Measurements from ENCODE around the gene SERPINB2. TPM values are rescaled to one million over a fixed set of nuclear protein-coding genes. Genes with fewer than 3 reads are reported as not detected.
"Not testable (repeated sequence)": the region's sequence is repeated elsewhere in the genome, so short reads cannot be mapped to it uniquely, and the experiment has no call there.

SERPINB2 gene
- total RNA-seq, 1 donor from 2014 or later, result not detected

DNA sequence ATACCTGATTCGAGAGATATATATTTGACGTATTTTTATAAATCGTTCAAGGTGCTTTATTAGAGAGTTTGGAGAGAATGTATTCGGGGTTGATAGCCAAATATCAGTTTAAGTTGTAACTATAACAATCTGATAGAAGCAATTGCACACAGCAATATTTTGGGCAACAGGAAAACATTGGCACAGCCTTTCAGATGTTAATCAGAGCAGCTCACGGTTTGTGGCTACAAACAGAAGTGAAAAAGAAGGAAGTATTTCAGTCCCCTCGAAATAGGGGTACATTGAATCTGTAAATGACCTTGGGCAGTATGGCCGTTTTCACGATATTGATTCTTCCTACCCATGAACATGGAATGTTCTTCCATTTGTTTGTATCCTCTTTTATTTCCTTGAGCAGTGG, 40.8 kb downstream of the SERPINB2 start:
- Mint-ChIP-seq H3K4me1 (ENCODE audit: low read depth, unreplicated experiment) (no peaks in the 10 kb centered on the region), H3K27me3 (ENCODE audit: unreplicated experiment) (no peaks in the 10 kb centered on the region), H3K27ac (ENCODE audit: unreplicated experiment) (no peak overlapping the region), H3K36me3 (ENCODE audit: unreplicated experiment) (no peaks in the 10 kb centered on the region), H3K4me3 (ENCODE audit: unreplicated experiment) (no peak overlapping the region), H3K9me3 (ENCODE audit: unreplicated experiment) (no peaks in the 10 kb centered on the region)
- no peak for DNase-seq
- no peak for TF ChIP-seq CTCF (IDR thresholded peaks at IDR 0.05; ENCODE audit: partially characterized antibody, unreplicated experiment)

DNA sequence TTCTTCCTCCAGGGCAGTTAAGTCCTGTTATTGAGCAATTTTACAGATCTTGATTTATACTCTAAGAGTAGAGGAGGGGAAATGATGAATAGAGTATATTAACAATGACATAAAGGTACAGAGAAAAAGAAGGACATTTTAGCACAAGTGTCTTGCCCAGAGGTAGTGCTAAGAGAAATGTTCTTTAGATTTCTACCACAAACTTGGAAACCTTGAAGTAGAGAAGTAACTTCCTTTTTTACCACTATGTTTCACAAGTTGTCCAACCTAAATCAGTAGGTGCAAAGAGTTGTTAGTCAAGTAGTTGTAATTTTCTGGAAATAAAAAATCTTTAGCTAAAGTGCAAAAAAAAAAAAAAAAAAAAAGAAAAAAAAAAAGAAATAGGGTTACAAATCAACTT, 41.9 kb downstream of the SERPINB2 start:
- not testable (repeated sequence) for H3K27ac Mint-ChIP-seq (ENCODE audit: unreplicated experiment); H3K4me3 Mint-ChIP-seq (ENCODE audit: unreplicated experiment); H3K4me1 Mint-ChIP-seq (ENCODE audit: low read depth, unreplicated experiment); H3K9me3 Mint-ChIP-seq (ENCODE audit: unreplicated experiment); H3K27me3 Mint-ChIP-seq (ENCODE audit: unreplicated experiment); DNase-seq; H3K36me3 Mint-ChIP-seq (ENCODE audit: unreplicated experiment)

DNA sequence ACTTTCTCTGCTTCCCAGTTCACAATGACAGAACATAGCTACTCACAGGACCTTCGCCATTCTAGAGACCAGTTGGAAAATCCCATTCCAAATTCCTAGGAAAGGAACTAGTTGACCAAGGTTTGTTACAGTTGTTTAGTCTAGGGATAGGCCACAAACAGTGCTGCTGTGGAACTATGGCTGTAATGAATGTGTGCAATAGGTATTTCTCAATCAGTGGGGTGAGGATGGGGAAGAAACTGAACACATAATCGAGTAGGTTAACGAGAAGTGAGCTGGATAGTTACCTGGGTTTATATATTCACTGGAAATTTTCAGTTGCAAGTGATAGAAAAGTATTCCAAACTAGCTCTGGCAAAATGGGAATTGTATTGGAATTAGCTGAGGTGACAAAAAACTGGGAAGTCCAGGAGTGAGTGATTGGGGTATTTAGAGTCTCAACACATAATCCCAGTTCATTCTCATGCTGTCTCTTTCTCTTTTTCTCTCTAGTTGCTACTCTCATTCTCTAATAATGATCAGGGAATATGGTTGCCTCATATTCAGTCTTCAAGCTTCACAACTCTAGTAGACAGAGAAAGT, 43.4 kb downstream of the SERPINB2 start:
- Mint-ChIP-seq H3K27me3 (ENCODE audit: unreplicated experiment) (no peaks in the 10 kb centered on the region), H3K4me1 (ENCODE audit: low read depth, unreplicated experiment) (no peaks in the 10 kb centered on the region), H3K4me3 (ENCODE audit: unreplicated experiment) (no peak overlapping the region), H3K27ac (ENCODE audit: unreplicated experiment) (no peak overlapping the region), H3K9me3 (ENCODE audit: unreplicated experiment) (no peaks in the 10 kb centered on the region), H3K36me3 (ENCODE audit: unreplicated experiment) (no peaks in the 10 kb centered on the region)
- DNase-seq, result no peak
- TF ChIP-seq CTCF (IDR thresholded peaks at IDR 0.05; ENCODE audit: partially characterized antibody, unreplicated experiment), result no peak

- H3K4me1 Mint-ChIP-seq (ENCODE audit: low read depth, unreplicated experiment), result no peaks in the 10 kb centered on the region
- no peaks in the 10 kb centered on the region for H3K9me3 Mint-ChIP-seq (ENCODE audit: unreplicated experiment)
- peak; percentile 88 for DNase-seq
- no peaks in the 10 kb centered on the region for H3K36me3 Mint-ChIP-seq (ENCODE audit: unreplicated experiment)
- H3K4me3 Mint-ChIP-seq (ENCODE audit: unreplicated experiment), result peak overlapping the region; percentile 88
- H3K27ac Mint-ChIP-seq (ENCODE audit: unreplicated experiment), result no peak overlapping the region
- peak; percentile 50 for TF ChIP-seq CTCF (IDR thresholded peaks at IDR 0.05; ENCODE audit: partially characterized antibody, unreplicated experiment)
- H3K27me3 Mint-ChIP-seq (ENCODE audit: unreplicated experiment), result no peaks in the 10 kb centered on the region
Observed at GRCh38 chr18:63936156-63936931, 48.8 kb downstream of the SERPINB2 start.

GRCh38 chr18:63936932-63937393, 49.5 kb downstream of the SERPINB2 start:
- DNase-seq, result no peak
- Mint-ChIP-seq H3K4me1 (ENCODE audit: low read depth, unreplicated experiment) (no peaks in the 10 kb centered on the region), H3K36me3 (ENCODE audit: unreplicated experiment) (no peaks in the 10 kb centered on the region), H3K27ac (ENCODE audit: unreplicated experiment) (no peak overlapping the region), H3K4me3 (ENCODE audit: unreplicated experiment) (no peak overlapping the region), H3K27me3 (ENCODE audit: unreplicated experiment) (peaks cover 2% of the 10 kb centered on the region), H3K9me3 (ENCODE audit: unreplicated experiment) (no peaks in the 10 kb centered on the region)
- TF ChIP-seq CTCF (IDR thresholded peaks at IDR 0.05; ENCODE audit: partially characterized antibody, unreplicated experiment), result no peak

Data from glutamatergic neuron (in vitro differentiated cells).